Uterus (tissue), 4 donors: ENCODE data around the gene FRMD4B. TPM values are rescaled to one million over a fixed set of nuclear protein-coding genes. Genes with fewer than 3 reads are reported as not detected.

Source experiments
- DNase-seq, 2 donors: peaks; one replicate each; pipeline ENCODE4 v3.0.0-alpha.2; 2019 to 2020
- H3K27ac ChIP-seq, 2 donors: fragments of 200-600 bp; sonication (generic); 1 replicate in 1 of 2; 2 replicates in 1 of 2; pipeline ENCODE4 v1.5.1; 2016 to 2018
- H3K27me3 ChIP-seq, 2 donors: fragments of 200-600 bp; sonication (generic); one replicate each; pipeline ENCODE4 v1.5.1; 2018 to 2019; ENCODE audit warnings: control low read depth in 1 of 2
- H3K36me3 ChIP-seq, 2 donors: fragments of 200-600 bp; sonication (generic); one replicate each; pipeline ENCODE4 v1.5.1; 2019; ENCODE audit warnings: control low read depth in 1 of 2
- H3K4me1 ChIP-seq, 2 donors: fragments of 200-600 bp; sonication (generic); one replicate each; pipeline ENCODE4 v1.5.1; 2018 to 2019; ENCODE audit warnings: control low read depth in 1 of 2
- H3K4me3 ChIP-seq, 2 donors: fragments of 200-600 bp; sonication (generic); 1 replicate in 1 of 2; 2 replicates in 1 of 2; pipeline ENCODE4 v1.5.1; 2018 to 2019; ENCODE audit warnings: mild to moderate bottlenecking in 1 of 2
- H3K9me3 ChIP-seq, 2 donors: fragments of 200-600 bp; sonication (generic); one replicate each; pipeline ENCODE4 v1.5.1; 2019; ENCODE audit warnings: control low read depth in 1 of 2
- POLR2A ChIP-seq, 2 donors: fragments of 450-650 bp; IDR thresholded peaks; one replicate each; pipeline ENCODE4 v1.6.1; 2016; ENCODE audit warnings: antibody characterized with exemption in 2 of 2, mild to moderate bottlenecking in 1 of 2, moderate library complexity in 1 of 2
- intact Hi-C: fragments of 100-400 bp; cut with DNase I; formaldehyde crosslinking; loops from one replicate; pipeline ENCODE4 v1.15.1; 2023; ENCODE audit warnings: low total_unique reads
- total RNA-seq, 4 donors: library from RNA; depleted of rRNA in 3 of 4; stranded (reverse); fragments of >200 nt in 3 of 4; gene quantifications; one replicate each; pipeline versions ENCODE4 v1.1.0 to v1.2.4, GENCODE V29; 2014 to 2023
- TF ChIP-seq, protein P1 (sequence below), 4 experiments: fragments of 200-600 bp in 2 of 4; fragments of 450-650 bp in 2 of 4; sonication (generic) in 2 of 4; IDR thresholded peaks; one replicate each; pipeline ENCODE4 v1.5.1; 2016 to 2019; ENCODE audit warnings: antibody characterized with exemption in 4 of 4, mild to moderate bottlenecking in 2 of 4, moderate library complexity in 1 of 4
- donor health status: DM: yes; HTN: yes; CAD: no.

The FRMD4B gene
- total RNA-seq, 4 donors from 2014 or later, result 9.4 to 87.0 (median 23.6) TPM

DNA sequence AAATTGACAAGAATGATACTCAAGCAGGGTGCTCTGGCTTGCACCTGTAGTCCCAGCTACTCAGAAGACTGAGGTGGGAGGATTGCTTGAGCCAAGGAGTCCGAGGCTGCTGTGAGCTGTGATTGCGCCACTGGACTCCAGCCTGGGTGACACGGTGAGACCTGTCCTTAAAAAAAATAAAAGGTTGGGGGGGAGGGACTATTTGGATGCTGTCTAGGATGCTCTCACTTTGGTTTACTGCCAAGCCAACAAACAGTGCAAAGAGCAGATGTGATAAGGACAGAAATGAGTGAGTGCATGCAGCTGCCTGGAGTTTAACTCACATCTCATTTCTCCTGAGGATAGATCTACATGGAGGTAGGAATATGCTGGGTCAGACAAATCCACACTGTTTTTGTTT, 130.0 kb downstream of the FRMD4B start:
- Histone ChIP-seq H3K27ac (no peak overlapping the region), H3K4me3 (no peak overlapping the region), H3K4me1 (no peaks in the 10 kb centered on the region), H3K9me3 (no peaks in the 10 kb centered on the region), H3K27me3 (no peaks in the 10 kb centered on the region), H3K36me3 (no peaks in the 10 kb centered on the region)
- intact Hi-C loops, result no loop called here
- no peak for TF ChIP-seq POLR2A (IDR thresholded peaks at IDR 0.05)
- TF ChIP-seq, protein P1, sequence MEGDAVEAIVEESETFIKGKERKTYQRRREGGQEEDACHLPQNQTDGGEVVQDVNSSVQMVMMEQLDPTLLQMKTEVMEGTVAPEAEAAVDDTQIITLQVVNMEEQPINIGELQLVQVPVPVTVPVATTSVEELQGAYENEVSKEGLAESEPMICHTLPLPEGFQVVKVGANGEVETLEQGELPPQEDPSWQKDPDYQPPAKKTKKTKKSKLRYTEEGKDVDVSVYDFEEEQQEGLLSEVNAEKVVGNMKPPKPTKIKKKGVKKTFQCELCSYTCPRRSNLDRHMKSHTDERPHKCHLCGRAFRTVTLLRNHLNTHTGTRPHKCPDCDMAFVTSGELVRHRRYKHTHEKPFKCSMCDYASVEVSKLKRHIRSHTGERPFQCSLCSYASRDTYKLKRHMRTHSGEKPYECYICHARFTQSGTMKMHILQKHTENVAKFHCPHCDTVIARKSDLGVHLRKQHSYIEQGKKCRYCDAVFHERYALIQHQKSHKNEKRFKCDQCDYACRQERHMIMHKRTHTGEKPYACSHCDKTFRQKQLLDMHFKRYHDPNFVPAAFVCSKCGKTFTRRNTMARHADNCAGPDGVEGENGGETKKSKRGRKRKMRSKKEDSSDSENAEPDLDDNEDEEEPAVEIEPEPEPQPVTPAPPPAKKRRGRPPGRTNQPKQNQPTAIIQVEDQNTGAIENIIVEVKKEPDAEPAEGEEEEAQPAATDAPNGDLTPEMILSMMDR (IDR thresholded peaks at IDR 0.05), result no peak
- no peak for DNase-seq

- no peak for TF ChIP-seq POLR2A (IDR thresholded peaks at IDR 0.05)
- TF ChIP-seq, protein P1 (IDR thresholded peaks at IDR 0.05), result no peak
- intact Hi-C loops, result no loop called here
- Histone ChIP-seq H3K27ac (no peak overlapping the region), H3K27me3 (no peaks in the 10 kb centered on the region), H3K4me1 (peaks cover 0 to 5% of the 10 kb centered on the region in 2 donors), H3K4me3 (no peak overlapping the region), H3K9me3 (no peaks in the 10 kb centered on the region), H3K36me3 (no peaks in the 10 kb centered on the region)
- DNase-seq, result no peak
These were observed 131.5 kb downstream of the FRMD4B start for GRCh38 chr3:69254351-69254750.

DNA sequence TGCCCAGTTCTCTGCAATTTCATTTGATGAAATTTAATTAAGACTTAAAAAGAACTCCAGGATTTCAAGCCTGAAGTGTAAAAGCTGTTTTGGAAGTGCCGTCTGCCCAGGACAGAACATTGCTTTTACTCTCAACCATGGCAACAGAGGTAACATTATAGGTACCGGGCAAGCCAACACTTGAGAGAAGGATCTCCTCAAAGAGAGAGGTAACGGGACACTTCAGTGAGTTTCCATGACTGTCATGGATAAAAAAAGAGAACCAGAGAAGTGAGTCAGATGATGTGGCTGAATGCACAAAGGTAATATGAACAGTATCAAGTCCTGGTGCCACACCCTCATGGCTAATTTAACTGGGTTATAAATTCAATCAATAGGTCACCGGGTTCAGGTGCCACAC, 133.3 kb downstream of the FRMD4B start:
- no peak overlapping the region for H3K27ac ChIP-seq
- intact Hi-C loops, result no loop called here
- no peaks in the 10 kb centered on the region for H3K27me3 ChIP-seq
- no peaks in the 10 kb centered on the region for H3K9me3 ChIP-seq
- H3K36me3 ChIP-seq, result no peaks in the 10 kb centered on the region
- DNase-seq, result no peak
- H3K4me1 ChIP-seq, result peaks cover 0 to 5% of the 10 kb centered on the region in 2 donors
- no peak for TF ChIP-seq POLR2A (IDR thresholded peaks at IDR 0.05)
- TF ChIP-seq, protein P1 (IDR thresholded peaks at IDR 0.05), result no peak
- H3K4me3 ChIP-seq, result no peak overlapping the region

GRCh38 chr3:69252141-69252540, 133.7 kb downstream of the FRMD4B start:
- Histone ChIP-seq H3K36me3 (no peaks in the 10 kb centered on the region), H3K27ac (no peak overlapping the region), H3K4me3 (no peak overlapping the region), H3K4me1 (peaks cover 0 to 5% of the 10 kb centered on the region in 2 donors), H3K27me3 (no peaks in the 10 kb centered on the region), H3K9me3 (no peaks in the 10 kb centered on the region)
- intact Hi-C loops, result no loop called here
- no peak for DNase-seq
- no peak for TF ChIP-seq POLR2A (IDR thresholded peaks at IDR 0.05)
- TF ChIP-seq, protein P1 (IDR thresholded peaks at IDR 0.05), result no peak

DNA sequence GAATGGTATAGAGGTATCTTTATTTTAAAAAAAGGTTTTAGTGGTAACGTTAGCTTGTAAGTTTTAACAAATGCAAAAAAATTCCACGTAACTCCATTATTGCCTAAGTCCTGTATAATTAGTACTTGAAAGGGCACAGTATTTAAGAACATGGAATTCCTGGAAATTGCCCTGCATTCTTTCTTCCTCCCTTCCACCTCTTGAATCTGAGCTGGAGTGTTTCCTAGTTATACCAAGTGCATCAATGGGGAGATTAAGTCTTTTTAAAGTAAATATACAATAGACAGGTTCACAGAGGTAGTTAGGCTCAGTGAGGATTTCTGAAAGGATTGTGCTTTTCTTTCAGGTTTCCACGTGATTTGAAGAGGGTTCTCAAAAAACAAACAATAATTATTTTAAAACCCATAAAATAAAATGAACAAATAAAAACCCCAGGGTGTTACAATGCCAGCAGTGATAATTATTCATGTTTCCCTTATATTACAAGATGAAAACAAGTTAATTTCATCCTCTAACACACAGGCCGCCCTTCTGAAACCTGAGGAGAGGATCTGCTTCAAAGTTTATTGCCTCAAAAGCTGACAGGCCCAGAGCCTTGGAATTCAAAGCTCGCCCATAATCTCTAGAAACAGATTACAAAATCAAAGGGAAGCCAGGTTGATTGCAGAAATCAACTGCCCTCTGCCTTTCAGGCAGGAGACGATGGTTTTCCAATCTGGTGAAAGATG, 134.6 kb downstream of the FRMD4B start:
- H3K36me3 ChIP-seq, result no peaks in the 10 kb centered on the region
- no peaks in the 10 kb centered on the region for H3K27me3 ChIP-seq
- no peak overlapping the region for H3K27ac ChIP-seq
- DNase-seq, result no peak
- TF ChIP-seq POLR2A (IDR thresholded peaks at IDR 0.05), result no peak
- TF ChIP-seq, protein P1 (IDR thresholded peaks at IDR 0.05), result no peak
- no peaks in the 10 kb centered on the region for H3K9me3 ChIP-seq
- peaks cover 0 to 5% of the 10 kb centered on the region in 2 donors for H3K4me1 ChIP-seq
- intact Hi-C loops, result no loop called here
- H3K4me3 ChIP-seq, result no peak overlapping the region
